HL-60 (cell line): ENCODE measurements around the gene TAF4.

Experiments used
- CTCF ChIP-seq: IDR thresholded peaks from one replicate; pipeline ENCODE4 v1.5.1; 2011; ENCODE audit warnings: low read length, control low read depth, inconsistent platforms; ENCODE audit not compliant: insufficient read depth
- GABPA ChIP-seq: IDR thresholded peaks from 2 replicates; pipeline ENCODE4 v1.6.1; 2012; ENCODE audit warnings: low read depth
- POLR2AphosphoS5 ChIP-seq: IDR thresholded peaks from 2 replicates; pipeline ENCODE4 v1.6.1; 2012; ENCODE audit warnings: low read depth
- REST ChIP-seq: IDR thresholded peaks from 2 replicates; pipeline ENCODE4 v1.6.1; 2012; ENCODE audit warnings: low read depth; ENCODE audit not compliant: insufficient replicate concordance

DNA sequence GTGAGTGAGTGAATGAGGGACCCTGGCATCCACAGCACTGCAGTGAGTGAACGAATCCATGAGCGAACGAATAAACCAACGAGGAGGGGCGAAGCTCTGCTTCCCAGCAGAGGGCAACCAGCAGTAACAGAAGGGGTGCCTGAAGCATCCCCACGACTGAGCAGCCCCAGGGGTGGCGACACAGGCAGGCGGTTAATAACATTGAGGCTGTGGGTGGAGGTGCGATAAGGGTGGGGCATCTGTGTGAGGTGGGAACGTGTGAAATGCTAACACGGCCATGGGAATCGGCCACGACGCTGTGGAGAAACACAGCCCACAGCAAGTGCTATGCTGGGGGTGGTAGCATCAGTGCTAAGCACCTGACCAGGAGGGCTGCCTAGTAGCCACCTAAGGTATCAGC, 75.9 kb downstream of the TAF4 start:
- no peak for TF ChIP-seq CTCF
- TF ChIP-seq POLR2AphosphoS5: no peak
- no peak for TF ChIP-seq GABPA
- no peak for TF ChIP-seq REST
